ENCODE measurements around the gene STK17B.

STK17B gene

DNA sequence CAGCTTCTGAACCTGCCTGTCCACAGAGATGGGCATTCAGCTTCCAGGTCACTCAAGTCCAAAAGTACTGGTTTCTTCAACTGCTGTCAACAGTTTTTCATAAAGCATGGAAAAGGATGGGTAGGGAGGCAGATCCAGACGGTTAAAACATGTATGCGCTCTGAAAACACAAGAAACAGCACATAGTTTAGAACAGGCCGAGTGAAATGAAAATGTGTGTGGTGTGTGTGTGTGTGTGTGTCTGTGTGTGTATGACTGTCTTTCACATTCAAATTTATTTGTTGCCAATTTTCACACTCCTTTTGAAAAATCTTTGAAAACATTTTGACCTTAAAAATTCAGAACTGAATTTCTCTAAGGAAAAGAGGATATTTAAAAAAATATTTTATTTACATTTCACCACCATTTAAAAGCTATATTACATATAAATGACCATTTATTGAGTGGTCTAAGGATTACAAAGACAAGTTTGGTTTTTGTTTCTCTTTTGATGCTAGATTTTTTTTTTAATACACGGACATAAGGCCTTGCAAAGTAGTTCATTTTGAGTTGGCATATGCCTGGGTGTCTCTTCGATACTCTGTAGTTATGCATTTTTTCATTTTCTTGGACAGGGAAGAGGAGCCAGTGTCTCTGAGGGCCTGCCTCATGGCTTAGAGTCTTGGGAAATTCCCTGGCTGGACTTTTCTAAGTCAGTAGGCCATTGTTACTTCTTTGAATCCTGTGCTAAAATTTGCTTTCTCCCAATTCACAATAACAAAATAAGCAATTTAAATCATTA, 30.0 kb upstream of the STK17B start:
- WGBS, result 93% methylated on average over 4 of the region's 5 CpGs
- H2AK5ac ChIP-seq (ENCODE audit: low read length, severe bottlenecking), result no peak overlapping the region
- H3K18ac ChIP-seq (ENCODE audit: low read depth in 1 of 2, low read length in 2 of 2), result no peak overlapping the region
- H2AFZ ChIP-seq (ENCODE audit: low read depth, low read length), result no peak overlapping the region
- H3K4me1 ChIP-seq (ENCODE audit: control insufficient read depth, insufficient read depth, low read depth, low read length), result no peaks in the 10 kb centered on the region
- no peak overlapping the region for H2BK120ac ChIP-seq (ENCODE audit: low read depth, low read length)
- H3K4me2 ChIP-seq (ENCODE audit: low read length, poor library complexity, severe bottlenecking), result no peak overlapping the region
- H4K8ac ChIP-seq (ENCODE audit: low read length), result no peak overlapping the region
- no peak overlapping the region for H2BK5ac ChIP-seq (ENCODE audit: low read depth, low read length, poor library complexity, severe bottlenecking)
- H3K27me3 ChIP-seq (ENCODE audit: control insufficient read depth in 1 of 2, insufficient read depth in 1 of 2, low read length in 2 of 2), result no peaks in the 10 kb centered on the region
- H3K79me1 ChIP-seq (replicated peaks; ENCODE audit: low read length, poor library complexity, severe bottlenecking), result no peaks in the 10 kb centered on the region
- no peak overlapping the region for H2BK15ac ChIP-seq (ENCODE audit: low read depth, poor library complexity, severe bottlenecking)
- H3K27ac ChIP-seq (ENCODE audit: low read length, poor library complexity, severe bottlenecking), result no peak overlapping the region
- peak; percentile 20 for DNase-seq
- no peak overlapping the region for H4K91ac ChIP-seq (ENCODE audit: low read length)
- no peaks in the 10 kb centered on the region for H3K9me3 ChIP-seq (ENCODE audit: control insufficient read depth, low read length)
- no peaks in the 10 kb centered on the region for H3K36me3 ChIP-seq (ENCODE audit: control insufficient read depth in 1 of 2, insufficient read depth in 2 of 2, low read depth in 1 of 2, low read length in 2 of 2)
- H3K9ac ChIP-seq (ENCODE audit: low read length), result no peak overlapping the region
- no peak overlapping the region for H3K23ac ChIP-seq (ENCODE audit: low read length in 2 of 2)
- H3K4me3 ChIP-seq (ENCODE audit: insufficient read depth in 1 of 2, low read depth in 1 of 2, low read length in 2 of 2), result no peak overlapping the region
- H2BK12ac ChIP-seq (ENCODE audit: low read length in 2 of 2), result no peak overlapping the region
- peak overlapping the region in 1 of 2 experiments; percentile 57 for H3K14ac ChIP-seq (ENCODE audit: low read length in 2 of 2)
- H3K4ac ChIP-seq (ENCODE audit: low read depth in 1 of 2, low read length in 2 of 2), result no peak overlapping the region

DNA sequence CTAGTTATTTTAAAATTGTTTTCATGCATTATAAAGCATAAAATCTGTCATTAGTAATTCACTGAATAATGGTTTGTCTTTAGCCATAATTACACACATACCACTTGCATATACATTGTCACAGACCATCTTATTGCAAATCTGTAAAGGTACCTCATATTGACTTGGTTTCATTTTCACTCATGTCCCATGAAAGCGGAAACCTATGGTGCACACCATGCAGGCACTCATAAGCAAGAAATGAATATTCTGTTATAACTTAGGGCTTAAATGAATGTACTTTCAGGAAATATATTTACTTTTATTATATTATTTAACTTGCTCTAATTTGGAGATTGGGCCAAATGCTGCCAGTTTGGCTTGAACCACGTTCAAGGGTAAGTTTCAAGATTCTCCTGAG, 29.2 kb upstream of the STK17B start:
- H3K4ac ChIP-seq (ENCODE audit: low read depth in 1 of 2, low read length in 2 of 2), result no peak overlapping the region
- no peak overlapping the region for H2AK5ac ChIP-seq (ENCODE audit: low read length, severe bottlenecking)
- H3K18ac ChIP-seq (ENCODE audit: low read depth in 1 of 2, low read length in 2 of 2), result no peak overlapping the region
- H3K9me3 ChIP-seq (ENCODE audit: control insufficient read depth, low read length), result no peaks in the 10 kb centered on the region
- H3K9ac ChIP-seq (ENCODE audit: low read length), result no peak overlapping the region
- H3K79me1 ChIP-seq (replicated peaks; ENCODE audit: low read length, poor library complexity, severe bottlenecking), result no peaks in the 10 kb centered on the region
- H3K14ac ChIP-seq (ENCODE audit: low read length in 2 of 2), result no peak overlapping the region
- WGBS, result 87% methylated on average over 1 of the region's 2 CpGs
- H2BK15ac ChIP-seq (ENCODE audit: low read depth, poor library complexity, severe bottlenecking), result no peak overlapping the region
- no peak overlapping the region for H4K91ac ChIP-seq (ENCODE audit: low read length)
- H3K4me2 ChIP-seq (ENCODE audit: low read length, poor library complexity, severe bottlenecking), result no peak overlapping the region
- no peak overlapping the region for H4K8ac ChIP-seq (ENCODE audit: low read length)
- no peak overlapping the region for H2BK120ac ChIP-seq (ENCODE audit: low read depth, low read length)
- no peak overlapping the region for H3K27ac ChIP-seq (ENCODE audit: low read length, poor library complexity, severe bottlenecking)
- H3K4me1 ChIP-seq (ENCODE audit: control insufficient read depth, insufficient read depth, low read depth, low read length), result no peaks in the 10 kb centered on the region
- no peaks in the 10 kb centered on the region for H3K36me3 ChIP-seq (ENCODE audit: control insufficient read depth in 1 of 2, insufficient read depth in 2 of 2, low read depth in 1 of 2, low read length in 2 of 2)
- no peaks in the 10 kb centered on the region for H3K27me3 ChIP-seq (ENCODE audit: control insufficient read depth in 1 of 2, insufficient read depth in 1 of 2, low read length in 2 of 2)
- H2AFZ ChIP-seq (ENCODE audit: low read depth, low read length), result no peak overlapping the region
- no peak overlapping the region for H2BK5ac ChIP-seq (ENCODE audit: low read depth, low read length, poor library complexity, severe bottlenecking)
- no peak overlapping the region for H2BK12ac ChIP-seq (ENCODE audit: low read length in 2 of 2)
- H3K4me3 ChIP-seq (ENCODE audit: insufficient read depth in 1 of 2, low read depth in 1 of 2, low read length in 2 of 2), result no peak overlapping the region
- no peak overlapping the region for H3K23ac ChIP-seq (ENCODE audit: low read length in 2 of 2)
- DNase-seq, result no peak

DNA sequence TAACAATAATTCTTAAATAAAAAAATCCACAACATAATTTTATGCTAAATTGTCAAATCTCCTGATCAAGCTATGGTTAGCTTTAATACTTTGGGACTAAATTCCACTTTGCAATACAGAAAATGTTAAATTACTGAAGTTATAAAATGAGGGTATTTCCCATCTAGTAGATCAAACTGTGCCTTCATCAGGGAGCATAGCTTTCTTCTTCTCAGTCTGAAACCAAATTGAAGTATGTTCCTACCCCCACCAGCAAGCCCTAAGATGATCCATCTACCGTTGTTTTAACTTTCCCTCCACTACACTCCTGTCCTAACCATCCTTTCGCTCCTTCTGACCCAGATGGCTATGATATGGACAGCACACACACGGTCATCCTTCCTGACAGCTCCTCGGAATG, 24.4 kb upstream of the STK17B start:
- H4K8ac ChIP-seq (ENCODE audit: low read length), result peak overlapping the region; percentile 47
- no peak for DNase-seq
- H3K18ac ChIP-seq (ENCODE audit: low read depth in 1 of 2, low read length in 2 of 2), result peak overlapping the region in 1 of 2 experiments; percentile 52
- H3K14ac ChIP-seq (ENCODE audit: low read length in 2 of 2), result no peak overlapping the region
- H3K9me3 ChIP-seq (ENCODE audit: control insufficient read depth, low read length), result no peaks in the 10 kb centered on the region
- no peak overlapping the region for H2AK5ac ChIP-seq (ENCODE audit: low read length, severe bottlenecking)
- no peak overlapping the region for H3K4me3 ChIP-seq (ENCODE audit: insufficient read depth in 1 of 2, low read depth in 1 of 2, low read length in 2 of 2)
- H3K23ac ChIP-seq (ENCODE audit: low read length in 2 of 2), result no peak overlapping the region
- peak overlapping the region; percentile 38 to 82 for H2BK12ac ChIP-seq (ENCODE audit: low read length in 2 of 2)
- peak overlapping the region in 1 of 2 experiments; percentile 75 for H3K4ac ChIP-seq (ENCODE audit: low read depth in 1 of 2, low read length in 2 of 2)
- WGBS, result 92% methylated on average over 4 of the region's 4 CpGs
- no peak overlapping the region for H2AFZ ChIP-seq (ENCODE audit: low read depth, low read length)
- no peak overlapping the region for H3K4me2 ChIP-seq (ENCODE audit: low read length, poor library complexity, severe bottlenecking)
- no peak overlapping the region for H2BK120ac ChIP-seq (ENCODE audit: low read depth, low read length)
- H3K27ac ChIP-seq (ENCODE audit: low read length, poor library complexity, severe bottlenecking), result no peak overlapping the region
- no peak overlapping the region for H3K9ac ChIP-seq (ENCODE audit: low read length)
- no peak overlapping the region for H4K91ac ChIP-seq (ENCODE audit: low read length)
- H2BK5ac ChIP-seq (ENCODE audit: low read depth, low read length, poor library complexity, severe bottlenecking), result no peak overlapping the region
- H3K27me3 ChIP-seq (ENCODE audit: control insufficient read depth in 1 of 2, insufficient read depth in 1 of 2, low read length in 2 of 2), result no peaks in the 10 kb centered on the region
- H3K79me1 ChIP-seq (replicated peaks; ENCODE audit: low read length, poor library complexity, severe bottlenecking), result no peaks in the 10 kb centered on the region
- H2BK15ac ChIP-seq (ENCODE audit: low read depth, poor library complexity, severe bottlenecking), result no peak overlapping the region
- H3K36me3 ChIP-seq (ENCODE audit: control insufficient read depth in 1 of 2, insufficient read depth in 2 of 2, low read depth in 1 of 2, low read length in 2 of 2), result no peaks in the 10 kb centered on the region
- no peaks in the 10 kb centered on the region for H3K4me1 ChIP-seq (ENCODE audit: control insufficient read depth, insufficient read depth, low read depth, low read length)

DNA sequence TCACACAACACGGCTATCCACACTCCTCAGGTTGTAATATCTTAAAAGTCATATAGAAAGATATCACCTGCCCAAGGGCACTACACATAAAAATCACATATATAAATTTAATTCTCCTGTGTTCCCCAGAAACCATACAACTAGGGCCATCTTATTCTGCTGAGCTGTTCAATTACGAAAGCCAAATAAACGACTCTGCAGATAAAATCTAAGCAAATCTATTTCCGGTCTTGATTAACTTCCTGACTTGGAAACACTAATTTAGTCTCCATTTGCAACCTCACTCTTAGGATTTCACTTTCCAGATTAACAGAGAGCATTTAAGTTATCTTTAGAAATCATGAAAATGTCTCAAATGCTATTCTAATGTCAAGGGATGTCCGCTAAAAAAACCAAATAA, 23.9 kb upstream of the STK17B start:
- Histone ChIP-seq H3K4ac (ENCODE audit: low read depth in 1 of 2, low read length in 2 of 2) (no peak overlapping the region), H3K9me3 (ENCODE audit: control insufficient read depth, low read length) (no peaks in the 10 kb centered on the region), H3K4me2 (ENCODE audit: low read length, poor library complexity, severe bottlenecking) (no peak overlapping the region), H2AK5ac (ENCODE audit: low read length, severe bottlenecking) (no peak overlapping the region), H4K91ac (ENCODE audit: low read length) (no peak overlapping the region), H3K27ac (ENCODE audit: low read length, poor library complexity, severe bottlenecking) (no peak overlapping the region), H3K4me1 (ENCODE audit: control insufficient read depth, insufficient read depth, low read depth, low read length) (no peaks in the 10 kb centered on the region), H3K14ac (ENCODE audit: low read length in 2 of 2) (no peak overlapping the region), H2BK5ac (ENCODE audit: low read depth, low read length, poor library complexity, severe bottlenecking) (no peak overlapping the region), H3K36me3 (ENCODE audit: control insufficient read depth in 1 of 2, insufficient read depth in 2 of 2, low read depth in 1 of 2, low read length in 2 of 2) (no peaks in the 10 kb centered on the region), H3K18ac (ENCODE audit: low read depth in 1 of 2, low read length in 2 of 2) (no peak overlapping the region), H3K23ac (ENCODE audit: low read length in 2 of 2) (no peak overlapping the region), H2AFZ (ENCODE audit: low read depth, low read length) (no peak overlapping the region), H2BK120ac (ENCODE audit: low read depth, low read length) (no peak overlapping the region), H3K9ac (ENCODE audit: low read length) (no peak overlapping the region), H2BK12ac (ENCODE audit: low read length in 2 of 2) (no peak overlapping the region), H4K8ac (ENCODE audit: low read length) (no peak overlapping the region), H3K79me1 (replicated peaks; ENCODE audit: low read length, poor library complexity, severe bottlenecking) (no peaks in the 10 kb centered on the region), H3K27me3 (ENCODE audit: control insufficient read depth in 1 of 2, insufficient read depth in 1 of 2, low read length in 2 of 2) (no peaks in the 10 kb centered on the region), H3K4me3 (ENCODE audit: insufficient read depth in 1 of 2, low read depth in 1 of 2, low read length in 2 of 2) (no peak overlapping the region), H2BK15ac (ENCODE audit: low read depth, poor library complexity, severe bottlenecking) (no peak overlapping the region)
- no peak for DNase-seq
- 66% methylated on average over 4 of the region's 5 CpGs for WGBS

Measured in mesenchymal stem cell (in vitro differentiated cells and primary cell).